HG03432 (cell line): Measurements from ENCODE around the gene STK26.
"Not testable (repeated sequence)": the region's sequence is repeated elsewhere in the genome, so short reads cannot be mapped to it uniquely, and the experiment has no call there.

Experiments used
- ATAC-seq: cut with Tn5 transposase; IDR thresholded peaks from one replicate; pipeline ENCODE4 v1.9.1; 2021; ENCODE audit warnings: mild to moderate bottlenecking, moderate library complexity; ENCODE audit not compliant: unreplicated experiment

The STK26 gene

DNA sequence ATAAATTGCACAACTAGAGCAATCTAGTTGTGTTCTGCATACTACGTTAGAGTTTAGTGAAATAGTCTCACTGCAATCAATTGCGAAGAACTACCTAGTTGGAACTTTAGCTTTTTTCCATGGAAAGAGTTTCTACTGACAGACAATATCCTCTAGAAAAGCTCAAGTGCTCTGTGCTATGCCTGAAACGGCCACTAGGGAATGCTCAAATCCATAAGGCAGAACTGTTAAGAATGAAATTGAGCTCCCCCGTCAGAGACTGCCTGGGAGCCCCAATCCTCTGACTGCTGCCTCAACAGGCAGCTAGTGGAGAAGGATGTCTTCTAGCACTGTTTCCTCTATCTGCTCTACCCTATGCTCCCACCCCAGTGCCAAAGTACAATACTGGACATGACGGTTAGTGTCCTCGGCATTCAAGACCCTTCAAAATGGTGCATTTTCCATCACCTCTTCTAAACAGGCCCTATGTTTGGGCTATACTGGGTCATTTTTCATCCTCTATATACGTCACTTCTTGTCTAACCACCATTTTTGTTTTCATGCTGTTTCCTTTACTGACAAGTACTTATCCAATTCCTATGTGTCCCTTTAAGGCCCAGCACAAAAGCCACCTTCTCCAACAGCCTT lies 69.5 kb downstream of the STK26 start:
- ATAC-seq: peak; percentile 87

DNA sequence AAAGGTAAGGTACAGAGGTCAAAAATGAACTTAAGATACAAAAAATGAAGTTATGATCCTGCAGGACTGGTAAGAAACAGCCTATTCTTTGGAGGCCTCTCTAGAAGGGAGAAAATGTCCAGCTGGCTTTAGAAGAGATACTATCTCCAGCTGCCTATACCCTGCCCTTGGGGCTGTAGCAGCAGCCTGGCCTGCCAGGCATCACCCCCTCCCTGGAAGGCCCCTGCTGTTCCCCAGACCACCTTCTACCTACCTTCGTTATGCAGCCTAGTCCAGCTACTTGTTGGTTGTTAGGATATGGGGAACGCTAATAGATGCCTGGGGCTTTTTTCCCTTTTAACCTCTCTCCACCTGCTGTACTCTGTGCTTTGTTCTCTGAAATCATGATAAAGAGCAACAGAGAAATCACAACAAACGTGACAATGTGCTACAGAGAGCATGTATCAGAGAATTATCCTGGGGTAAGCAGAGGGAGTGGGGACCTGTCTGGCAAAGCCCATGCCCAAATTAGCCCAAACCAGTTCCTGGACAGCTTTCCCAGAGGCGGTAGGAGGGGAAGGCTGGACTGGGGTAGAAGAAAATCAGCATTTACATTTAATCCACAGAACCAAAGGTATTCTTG lies 70.2 kb downstream of the STK26 start:
- no peak for ATAC-seq

DNA sequence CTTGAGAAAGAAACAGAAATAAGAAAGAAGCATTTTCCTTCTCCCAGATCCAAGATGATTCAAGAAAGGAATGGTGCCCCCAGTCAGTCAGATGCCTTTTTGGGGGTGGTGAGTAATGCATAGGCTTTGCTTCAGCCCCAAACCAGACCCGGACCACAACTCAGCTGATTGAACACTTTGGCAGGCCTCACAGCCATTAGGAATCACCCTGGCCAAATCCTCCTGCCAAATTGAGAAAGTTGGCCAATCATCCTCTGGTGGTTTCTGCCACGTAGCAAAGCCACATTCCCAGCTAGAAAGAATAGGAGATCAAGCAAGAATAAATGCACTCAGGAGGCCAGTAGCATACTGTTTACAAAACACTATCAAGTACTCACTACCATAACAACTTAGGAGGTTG lies 71.1 kb downstream of the STK26 start:
- no peak for ATAC-seq

DNA sequence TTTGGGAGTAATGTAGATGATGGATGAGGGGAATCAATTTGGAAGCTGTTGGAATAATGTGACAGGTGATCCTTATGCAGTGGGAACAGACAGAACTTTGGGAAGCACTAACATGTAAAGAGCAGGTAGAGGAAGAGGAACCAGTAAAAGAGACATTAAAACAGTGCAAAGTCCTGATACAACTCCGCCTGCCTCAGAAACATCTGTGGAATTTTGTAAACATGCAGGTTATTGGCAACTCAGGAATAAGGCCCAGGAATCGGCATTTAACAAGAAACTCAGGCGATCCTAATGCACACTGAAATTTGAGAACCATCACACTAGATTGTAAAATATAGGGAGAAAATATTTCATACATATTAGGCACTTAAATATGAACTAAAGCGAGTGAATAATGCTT lies 75.6 kb downstream of the STK26 start:
- ATAC-seq: not testable (repeated sequence)

DNA sequence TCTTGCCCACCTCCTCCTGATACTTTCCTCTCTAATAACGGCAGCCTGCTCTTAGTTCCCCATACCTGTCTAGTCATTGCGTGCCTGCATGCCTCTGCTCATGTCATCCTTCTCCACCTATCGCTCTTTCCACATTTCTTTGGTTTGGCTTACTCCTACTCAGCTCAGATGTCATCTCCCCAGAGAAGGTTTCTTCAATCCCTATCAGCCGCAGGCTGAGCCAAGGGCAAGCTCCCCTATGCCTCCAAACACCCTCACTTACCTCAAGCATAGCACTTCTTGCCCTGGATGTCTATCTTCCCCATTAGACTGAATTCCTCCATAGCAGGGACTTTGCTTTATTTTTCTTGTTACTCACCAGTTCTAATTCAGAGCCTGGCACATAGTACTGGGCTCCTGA lies 78.1 kb downstream of the STK26 start:
- ATAC-seq: no peak

DNA sequence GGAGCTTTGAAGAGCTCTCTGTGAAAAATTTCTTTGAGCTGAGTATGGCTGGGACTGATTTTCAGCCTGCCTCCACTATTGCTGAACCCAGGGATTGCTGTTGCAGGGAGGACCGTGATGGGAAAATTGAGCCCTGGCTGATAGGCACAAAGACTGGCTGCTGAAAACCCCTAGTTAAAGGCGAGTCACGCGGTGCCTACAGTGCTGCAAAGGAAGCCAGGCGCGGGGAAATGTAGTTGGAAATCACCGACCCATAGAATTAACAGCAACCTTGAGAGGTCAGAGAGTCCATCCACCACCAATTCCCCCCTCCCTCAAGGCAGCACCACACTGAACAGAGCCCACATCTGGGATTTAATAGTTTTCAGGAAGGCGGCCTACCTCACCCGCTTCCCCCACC lies 78.7 kb downstream of the STK26 start:
- no peak for ATAC-seq

DNA sequence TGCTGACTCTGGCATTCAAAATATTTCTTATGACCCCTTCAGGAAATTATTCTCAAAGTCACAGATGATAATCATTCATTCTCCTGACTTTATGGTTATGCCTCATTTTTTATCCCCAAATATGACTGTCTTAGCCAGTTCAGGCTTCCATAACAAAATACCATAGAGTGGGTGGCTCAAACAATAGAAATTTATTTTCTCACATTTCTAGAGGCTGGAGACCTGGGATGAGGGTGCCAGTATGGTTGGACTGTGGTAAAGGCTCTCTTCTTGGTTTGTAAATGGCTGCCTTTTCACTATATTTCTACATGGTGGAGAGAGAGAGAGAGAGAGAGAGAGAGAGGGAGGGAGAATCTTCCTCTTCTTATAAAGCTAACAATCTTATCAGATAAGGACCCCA lies 84.2 kb downstream of the STK26 start:
- ATAC-seq: no peak

DNA sequence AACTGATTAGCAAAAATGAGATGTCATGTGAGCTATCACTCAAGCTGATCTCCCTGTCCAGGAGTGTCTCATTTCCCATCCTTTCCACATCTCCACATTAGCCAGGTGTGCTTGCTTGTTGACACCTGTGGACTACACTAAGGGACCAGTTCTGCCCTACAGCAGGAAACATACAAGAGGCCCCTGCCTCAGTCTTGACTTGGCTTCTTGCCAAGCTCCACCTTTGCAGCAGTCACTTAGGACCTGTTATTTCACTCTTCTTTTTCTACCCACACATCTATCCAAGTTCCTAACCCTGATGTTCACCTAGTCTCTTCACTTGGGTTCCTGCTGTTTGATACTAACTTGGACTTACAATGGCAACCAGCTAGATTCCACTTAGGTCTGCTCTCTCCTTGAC lies 91.5 kb downstream of the STK26 start:
- no peak for ATAC-seq

DNA sequence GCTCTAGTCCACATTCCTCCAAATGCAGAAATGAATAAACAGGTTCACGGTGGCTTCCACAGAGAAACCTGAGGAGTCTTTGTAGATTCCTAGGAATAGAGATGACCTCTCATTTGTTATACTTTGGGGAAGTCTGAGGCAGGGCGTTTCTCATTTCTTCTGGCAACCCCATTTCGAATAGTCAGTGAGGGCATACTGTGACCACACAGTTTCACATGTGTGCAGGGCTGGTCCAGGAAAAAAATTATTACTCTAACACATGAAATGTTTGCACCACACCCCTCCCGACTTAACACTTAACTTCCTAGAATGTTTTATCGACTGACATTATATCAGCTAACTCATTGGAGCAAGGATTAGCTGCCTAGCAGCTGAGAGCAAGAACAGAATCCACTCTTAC lies 92.7 kb downstream of the STK26 start:
- ATAC-seq: no peak

DNA sequence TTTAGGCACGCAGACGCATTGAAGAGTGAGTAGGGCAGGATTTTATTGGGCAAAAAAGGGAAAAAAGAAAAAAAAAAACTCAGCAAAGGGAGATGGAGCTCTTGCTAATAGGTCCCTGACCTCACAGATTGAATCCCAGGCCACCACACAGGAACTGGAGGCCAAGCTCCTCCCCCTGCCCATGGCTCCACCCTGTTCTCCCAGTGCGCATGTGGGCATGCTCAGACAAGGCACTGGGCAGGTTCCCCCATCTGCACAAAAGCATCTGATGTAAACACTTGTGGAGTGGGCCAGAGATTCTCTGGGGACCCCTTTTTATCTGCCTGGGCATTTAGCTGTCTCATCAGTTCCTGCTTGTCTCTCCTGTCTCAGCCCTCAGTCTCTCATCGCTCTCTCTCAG lies 95.3 kb downstream of the STK26 start:
- no peak for ATAC-seq

DNA sequence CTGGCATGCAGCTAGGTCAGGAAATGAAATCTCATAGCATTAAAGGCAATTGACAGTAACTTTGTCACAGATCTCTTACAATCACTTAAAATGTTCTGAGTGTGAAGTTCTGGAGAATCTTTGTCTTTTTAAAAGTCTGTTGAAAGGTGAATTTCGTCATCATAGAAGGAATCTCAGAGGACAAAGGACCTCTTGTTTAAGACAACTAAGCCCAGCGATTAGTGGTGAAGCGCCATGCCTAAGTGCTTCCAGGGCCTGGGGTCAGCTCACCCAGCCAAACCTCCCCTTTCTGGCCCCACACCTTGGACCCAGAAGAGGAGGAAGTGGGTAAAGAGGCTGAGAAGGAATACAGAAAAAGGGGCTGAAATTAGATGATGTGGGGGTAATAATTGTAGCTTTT lies 96.2 kb downstream of the STK26 start:
- no peak for ATAC-seq

DNA sequence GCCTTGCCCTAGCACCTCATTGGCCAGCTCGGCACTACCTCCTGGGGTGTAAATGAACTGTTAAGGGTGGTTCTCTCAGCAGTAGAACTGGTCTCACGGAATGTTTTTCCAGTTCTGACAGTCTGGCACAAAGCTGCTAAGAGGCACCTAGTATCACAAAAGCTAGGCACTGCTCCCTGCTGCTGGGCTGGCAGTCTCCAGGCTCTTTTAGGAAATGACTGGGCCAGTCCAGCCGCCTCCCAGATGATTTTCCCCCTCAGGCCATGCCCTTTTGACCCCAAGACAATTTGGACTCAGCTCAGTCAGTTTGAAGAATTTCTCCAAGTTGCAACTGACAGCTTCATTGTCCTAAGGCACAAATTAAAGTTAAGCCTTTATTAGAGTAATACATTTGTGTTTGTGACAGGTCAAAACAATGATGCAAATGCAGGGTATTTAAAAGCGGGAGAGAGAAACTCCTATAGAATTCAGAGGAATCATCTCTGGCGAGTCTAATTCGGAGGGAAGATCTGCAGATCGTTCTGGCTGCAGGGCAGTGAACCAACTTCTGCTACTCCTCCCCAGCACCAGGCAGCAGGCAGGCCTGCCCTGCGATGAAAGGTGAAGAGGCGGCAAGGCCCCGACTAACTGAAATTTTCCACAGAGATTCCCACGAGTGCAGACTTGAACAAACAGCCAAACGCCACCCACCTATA lies 96.9 kb downstream of the STK26 start:
- no peak for ATAC-seq

DNA sequence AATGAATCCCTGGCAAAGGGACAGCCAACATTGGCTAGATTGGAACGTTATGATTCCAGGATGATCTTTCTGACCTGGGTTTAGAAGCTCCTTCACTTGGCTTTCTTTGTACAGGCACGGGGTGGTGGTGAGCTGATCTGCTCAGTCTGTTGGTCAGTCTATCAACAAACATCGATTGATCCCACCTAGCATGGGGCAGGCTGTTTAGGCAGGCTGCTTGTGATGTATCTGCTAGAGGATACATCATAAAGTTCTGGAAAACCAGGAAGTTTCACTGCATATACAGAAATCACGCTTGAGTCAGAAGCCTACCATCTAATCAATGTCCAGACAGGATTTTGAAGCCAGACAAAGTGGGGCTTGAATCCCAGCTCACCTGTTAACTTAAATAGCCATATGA lies 97.8 kb downstream of the STK26 start:
- ATAC-seq: no peak
